HAP-1 (cell line): Measurements from ENCODE around the gene SLC39A7.
A peak's percentile ranks its signal among the peaks of the same experiment; 100 is the strongest.

ENCODE experiments used
- DNase-seq, 2 experiments: peaks; one replicate each; pipeline ENCODE4 v3.0.0-alpha.2; 2016 to 2020; ENCODE audit warnings: low spot score in 2 of 2
- H3K27me3 ChIP-seq: fragments of 250-450 bp; sonication (Bioruptor Pico); 2 replicates; pipeline ENCODE4 v1.5.1; 2020; ENCODE audit warnings: low read depth, mild to moderate bottlenecking, moderate library complexity
- H3K36me3 ChIP-seq: fragments of 250-450 bp; sonication (Bioruptor Pico); replicated peaks from 2 replicates; pipeline ENCODE4 v1.5.1; 2020; ENCODE audit warnings: mild to moderate bottlenecking
- H3K4me1 ChIP-seq: fragments of 250-450 bp; sonication (Bioruptor Pico); 2 replicates; pipeline ENCODE4 v1.5.1; 2020; ENCODE audit warnings: mild to moderate bottlenecking
- H3K4me3 ChIP-seq: fragments of 250-450 bp; sonication (Bioruptor Pico); 2 replicates; pipeline ENCODE4 v1.5.1; 2020; ENCODE audit warnings: mild to moderate bottlenecking, moderate library complexity
- H3K9me3 ChIP-seq: fragments of 250-450 bp; sonication (Bioruptor Pico); 2 replicates; pipeline ENCODE4 v1.5.1; 2020; ENCODE audit warnings: mild to moderate bottlenecking, moderate library complexity
- in situ Hi-C: fragments of 300-500 bp; cut with MboI; formaldehyde crosslinking; loops from 3 replicates; pipeline ENCODE4 v1.14.3; 2020; ENCODE audit warnings: low sequenced_read_pairs, inconsistent platforms, mixed read lengths

The SLC39A7 gene

GRCh38 chr6:33200219-33201146, at the start of gene SLC39A7, which contains the start of gene RXRB:
TSS of gene SLC39A7 (plus strand) at chr6:33200867. CDS start at chr6:33201246, 379 bp downstream.
TSS of gene RXRB (minus strand) at chr6:33200665. CDS start at chr6:33200476, 189 bp downstream.
- Histone ChIP-seq H3K36me3 (peaks cover 46% of the 10 kb centered on the region), H3K4me3 (peak within 1 kb of the TSS; percentile 83), H3K27me3 (no peaks in the 10 kb centered on the region), H3K9me3 (no peaks in the 10 kb centered on the region), H3K4me1 (peaks cover 16% of the 10 kb centered on the region)
- DNase-seq: peak; percentile 96 to 99
- in situ Hi-C loops: no loop called here

GRCh38 chr6:33151050-33151449, 49.6 kb upstream of the SLC39A7 start:
- no peaks in the 10 kb centered on the region for H3K36me3 ChIP-seq
- no peak overlapping the region for H3K4me3 ChIP-seq
- in situ Hi-C loops: no loop called here
- DNase-seq: no peak
- H3K9me3 ChIP-seq: no peaks in the 10 kb centered on the region; the same call in none of the 2 replicates
- no peaks in the 10 kb centered on the region for H3K4me1 ChIP-seq
- H3K27me3 ChIP-seq: peaks cover 13% of the 10 kb centered on the region

GRCh38 chr6:33154349-33154748, 46.3 kb upstream of the SLC39A7 start:
- Histone ChIP-seq H3K27me3 (peaks cover 8% of the 10 kb centered on the region), H3K9me3 (no peaks in the 10 kb centered on the region; the same call in none of the 2 replicates), H3K4me3 (no peak overlapping the region), H3K36me3 (no peaks in the 10 kb centered on the region), H3K4me1 (no peaks in the 10 kb centered on the region)
- in situ Hi-C loops: no loop called here
- DNase-seq: no peak

GRCh38 chr6:33156561-33156960, 44.1 kb upstream of the SLC39A7 start:
- Histone ChIP-seq H3K36me3 (no peaks in the 10 kb centered on the region), H3K27me3 (0 out of 2 replicates have a peak, but pooled peaks cover 4% of the 10 kb centered on the region), H3K4me1 (peaks cover 3% of the 10 kb centered on the region), H3K9me3 (no peaks in the 10 kb centered on the region; the same call in none of the 2 replicates), H3K4me3 (no peak overlapping the region)
- DNase-seq: no peak
- in situ Hi-C loops: no loop called here

GRCh38 chr6:33156964-33157363, 43.7 kb upstream of the SLC39A7 start:
- Histone ChIP-seq H3K4me1 (peaks cover 7% of the 10 kb centered on the region), H3K27me3 (0 out of 2 replicates have a peak, but pooled peaks cover 4% of the 10 kb centered on the region), H3K4me3 (no peak overlapping the region), H3K9me3 (no peaks in the 10 kb centered on the region; the same call in 1 of the 2 replicates), H3K36me3 (no peaks in the 10 kb centered on the region)
- in situ Hi-C loops: no loop called here
- DNase-seq: no peak

- H3K4me1 ChIP-seq: peaks cover 9% of the 10 kb centered on the region
- H3K9me3 ChIP-seq: no peaks in the 10 kb centered on the region
- H3K36me3 ChIP-seq: no peaks in the 10 kb centered on the region
- no peaks in the 10 kb centered on the region for H3K27me3 ChIP-seq
- in situ Hi-C loops: no loop called here
- no peak overlapping the region for H3K4me3 ChIP-seq
- no peak for DNase-seq
These were observed 40.6 kb upstream of the SLC39A7 start for GRCh38 chr6:33160096-33160495.

- H3K27me3 ChIP-seq: no peaks in the 10 kb centered on the region
- in situ Hi-C loops: no loop called here
- peak in 1 of 2 experiments; percentile 37 for DNase-seq
- H3K9me3 ChIP-seq: no peaks in the 10 kb centered on the region
- H3K4me3 ChIP-seq: no peak overlapping the region
- H3K36me3 ChIP-seq: no peaks in the 10 kb centered on the region
- H3K4me1 ChIP-seq: peaks cover 9% of the 10 kb centered on the region
These were observed 39.8 kb upstream of the SLC39A7 start for GRCh38 chr6:33160728-33161344.

- H3K9me3 ChIP-seq: no peaks in the 10 kb centered on the region
- peak overlapping the region; percentile 37 for H3K4me3 ChIP-seq
- DNase-seq: peak; percentile 56 to 89
- H3K36me3 ChIP-seq: no peaks in the 10 kb centered on the region
- in situ Hi-C loops: no loop called here
- no peaks in the 10 kb centered on the region for H3K27me3 ChIP-seq
- H3K4me1 ChIP-seq: peaks cover 9% of the 10 kb centered on the region
These were observed 39.0 kb upstream of the SLC39A7 start for GRCh38 chr6:33161354-33162331.

- no peaks in the 10 kb centered on the region for H3K36me3 ChIP-seq
- no peak for DNase-seq
- H3K9me3 ChIP-seq: no peaks in the 10 kb centered on the region
- in situ Hi-C loops: no loop called here
- no peaks in the 10 kb centered on the region for H3K27me3 ChIP-seq
- H3K4me1 ChIP-seq: peaks cover 9% of the 10 kb centered on the region
- H3K4me3 ChIP-seq: no peak overlapping the region
These were observed 37.1 kb upstream of the SLC39A7 start for GRCh38 chr6:33163540-33163939.

GRCh38 chr6:33164176-33164575, 36.5 kb upstream of the SLC39A7 start:
- H3K36me3 ChIP-seq: no peaks in the 10 kb centered on the region
- peaks cover 9% of the 10 kb centered on the region for H3K4me1 ChIP-seq
- H3K4me3 ChIP-seq: no peak overlapping the region
- H3K27me3 ChIP-seq: no peaks in the 10 kb centered on the region
- no peaks in the 10 kb centered on the region for H3K9me3 ChIP-seq
- DNase-seq: no peak
- in situ Hi-C loops: no loop called here

GRCh38 chr6:33164665-33165373, 35.8 kb upstream of the SLC39A7 start:
- H3K9me3 ChIP-seq: no peaks in the 10 kb centered on the region
- no peak for DNase-seq
- no peak overlapping the region for H3K4me3 ChIP-seq
- in situ Hi-C loops: no loop called here
- H3K36me3 ChIP-seq: no peaks in the 10 kb centered on the region
- H3K27me3 ChIP-seq: no peaks in the 10 kb centered on the region
- H3K4me1 ChIP-seq: peaks cover 9% of the 10 kb centered on the region

- no peak overlapping the region for H3K4me3 ChIP-seq
- DNase-seq: no peak
- no peaks in the 10 kb centered on the region for H3K36me3 ChIP-seq
- H3K9me3 ChIP-seq: no peaks in the 10 kb centered on the region
- peaks cover 9% of the 10 kb centered on the region for H3K4me1 ChIP-seq
- in situ Hi-C loops: no loop called here
- no peaks in the 10 kb centered on the region for H3K27me3 ChIP-seq
These were observed 34.9 kb upstream of the SLC39A7 start for GRCh38 chr6:33165581-33166258.
